T-helper 2 cell (primary cell): ENCODE data around the gene ANXA7.
"Not testable (repeated sequence)": the region's sequence is repeated elsewhere in the genome, so short reads cannot be mapped to it uniquely, and the experiment has no call there.

Source experiments
- DNase-seq, 5 experiments: peaks; one replicate each; pipeline versions ENCODE4 v3.0.0 to v3.0.0-alpha.2; 2012 to 2022

The ANXA7 gene

GRCh38 chr10:73407495-73407894, 6.4 kb downstream of the ANXA7 start:
- no peak for DNase-seq

- DNase-seq: no peak
These were observed 7.0 kb downstream of the ANXA7 start for GRCh38 chr10:73406846-73407245.

GRCh38 chr10:73405556-73405955, 8.3 kb downstream of the ANXA7 start:
- no peak for DNase-seq

- no peak for DNase-seq
These were observed 9.2 kb downstream of the ANXA7 start for GRCh38 chr10:73404690-73405089.

GRCh38 chr10:73401636-73402035, 12.2 kb downstream of the ANXA7 start:
- DNase-seq: no peak

GRCh38 chr10:73399063-73399462, 14.8 kb downstream of the ANXA7 start:
- no peak for DNase-seq

GRCh38 chr10:73398024-73398423, 15.8 kb downstream of the ANXA7 start:
- DNase-seq: no peak

GRCh38 chr10:73394325-73394724, 19.5 kb downstream of the ANXA7 start:
- DNase-seq: not testable (repeated sequence)

- no peak for DNase-seq
These were observed 25.6 kb downstream of the ANXA7 start for GRCh38 chr10:73388228-73388627.

- no peak for DNase-seq
These were observed 27.3 kb downstream of the ANXA7 start for GRCh38 chr10:73386583-73386982.

- peak in 1 of 5 experiments; percentile 43 for DNase-seq
These were observed 34.7 kb downstream of the ANXA7 start for GRCh38 chr10:73379064-73379748.

- DNase-seq: no peak
These were observed 37.2 kb downstream of the ANXA7 start for GRCh38 chr10:73376679-73377078.

- DNase-seq: no peak
These were observed 45.6 kb downstream of the ANXA7 start for GRCh38 chr10:73368238-73368637.

- peak in 1 of 5 experiments; percentile 28 for DNase-seq
These were observed 47.2 kb downstream of the ANXA7 start for GRCh38 chr10:73366381-73367298.

- DNase-seq: no peak
These were observed 48.9 kb downstream of the ANXA7 start for GRCh38 chr10:73364964-73365363.

GRCh38 chr10:73359492-73359891, 54.4 kb downstream of the ANXA7 start:
- no peak for DNase-seq

- DNase-seq: peak; percentile 75 to 97 (median 90)
These were observed 55.3 kb downstream of the ANXA7 start, which contains the start of gene CFAP70 for GRCh38 chr10:73358331-73359279. CFAP70 (minus strand) TSS chr10:73358864; CDS start chr10:73354796, 4,068 bp downstream.

- DNase-seq: no peak
These were observed 56.0 kb downstream of the ANXA7 start for GRCh38 chr10:73357821-73358220.

- DNase-seq: no peak
These were observed 56.7 kb downstream of the ANXA7 start for GRCh38 chr10:73357166-73357565.

- no peak for DNase-seq
These were observed 69.6 kb downstream of the ANXA7 start for GRCh38 chr10:73344269-73344668.

- no peak for DNase-seq
These were observed 73.7 kb downstream of the ANXA7 start for GRCh38 chr10:73340121-73340520.

GRCh38 chr10:73339436-73339835, 74.4 kb downstream of the ANXA7 start:
- no peak for DNase-seq
